GM12878 (cell line): ENCODE data around the gene TARM1.

Experiments used
- CEBPB ChIP-seq, 2 experiments: fragments of 150-350 bp in 1 of 2; IDR thresholded peaks; 2 replicates each; pipeline ENCODE4 v1.6.1; 2012 to 2014; ENCODE audit warnings: low read depth in 2 of 2, low read length in 2 of 2, borderline replicate concordance in 1 of 2, inconsistent platforms in 1 of 2
- CTCF ChIP-seq, 3 experiments: IDR thresholded peaks in 2 of 3; conservative IDR thresholded peaks in 1 of 3; 2 replicates each; pipeline ENCODE4 v1.5.1; 2011; ENCODE audit warnings: low read depth in 3 of 3, low read length in 3 of 3, mild to moderate bottlenecking in 3 of 3, control low read depth in 2 of 3, moderate library complexity in 2 of 3, inconsistent platforms in 1 of 3, mixed read lengths in 1 of 3; ENCODE audit not compliant: control insufficient read depth in 2 of 3, insufficient read depth in 1 of 3; ENCODE audit errors: extremely low read depth in 1 of 3
- NFIC ChIP-seq: IDR thresholded peaks from 2 replicates; pipeline ENCODE4 v1.6.1; 2012; ENCODE audit warnings: low read depth, mild to moderate bottlenecking, inconsistent platforms, low read length, moderate library complexity

GRCh38 chr19:54128796-54129616 is 47.8 kb upstream of the TARM1 start:
- TF ChIP-seq NFIC (no peak), CTCF (IDR thresholded peaks at IDR 0.05 in 2 of 3, conservative IDR thresholded peaks at IDR 0.05 in 1 of 3; ENCODE audit: control insufficient read depth in 2 of 3, extremely low read depth in 1 of 3, insufficient read depth in 1 of 3, low read depth in 3 of 3, low read length in 3 of 3) (no peak), CEBPB (IDR thresholded peaks at IDR 0.05; ENCODE audit: borderline replicate concordance in 1 of 2, low read depth in 2 of 2, low read length in 2 of 2) (no peak)
